Activated CD4-positive, alpha-beta memory T cell treated with anti-CD3 and anti-CD28 coated beads, Interleukin-2, amount 10 ng/mL, durations not matched to agents 7 days and 5 days (primary cell): ENCODE results near the gene LRRC15. TPM values are rescaled to one million over a fixed set of nuclear protein-coding genes. Genes with fewer than 3 reads are reported as not detected.

Experiments
- CTCF ChIA-PET: fragments of 350-600 bp; sonication (Branson Sonifier 250); formaldehyde crosslinking; loops from one replicate; lab custom pipeline; 2021; ENCODE audit warnings: antibody characterized with exemption, inconsistent platforms; lab: Charles Lee
- POLR2A ChIA-PET: fragments of 350-600 bp; sonication (Branson Sonifier 250); formaldehyde crosslinking; loops from one replicate; lab custom pipeline; 2021; ENCODE audit warnings: antibody characterized with exemption; lab: Charles Lee
- DNase-seq: peaks from one replicate; pipeline ENCODE4 v3.0.0-alpha.2; 2020
- H3K27ac Mint-ChIP-seq: one replicate; pipeline ENCODE4 v1.8.0; 2021; ENCODE audit warnings: mild to moderate bottlenecking, mixed read lengths
- H3K27me3 Mint-ChIP-seq: one replicate; pipeline ENCODE4 v1.8.0; 2021; ENCODE audit warnings: mixed read lengths
- H3K36me3 Mint-ChIP-seq: one replicate; pipeline ENCODE4 v1.8.0; 2021; ENCODE audit warnings: low read depth, mixed read lengths
- H3K4me1 Mint-ChIP-seq: one replicate; pipeline ENCODE4 v1.8.0; 2021; ENCODE audit warnings: mixed read lengths
- H3K4me3 Mint-ChIP-seq: one replicate; pipeline ENCODE4 v1.8.0; 2021; ENCODE audit warnings: mild to moderate bottlenecking, mixed read lengths
- H3K9me3 Mint-ChIP-seq: one replicate; pipeline ENCODE4 v1.8.0; 2021; ENCODE audit warnings: mixed read lengths
- total RNA-seq, 2 experiments: library from RNA; stranded (reverse); gene quantifications; one replicate each; pipeline ENCODE4 v1.2.3, GENCODE V29; 2021

LRRC15 gene
- total RNA-seq, 2 experiments from 2014 or later = not detected

DNA sequence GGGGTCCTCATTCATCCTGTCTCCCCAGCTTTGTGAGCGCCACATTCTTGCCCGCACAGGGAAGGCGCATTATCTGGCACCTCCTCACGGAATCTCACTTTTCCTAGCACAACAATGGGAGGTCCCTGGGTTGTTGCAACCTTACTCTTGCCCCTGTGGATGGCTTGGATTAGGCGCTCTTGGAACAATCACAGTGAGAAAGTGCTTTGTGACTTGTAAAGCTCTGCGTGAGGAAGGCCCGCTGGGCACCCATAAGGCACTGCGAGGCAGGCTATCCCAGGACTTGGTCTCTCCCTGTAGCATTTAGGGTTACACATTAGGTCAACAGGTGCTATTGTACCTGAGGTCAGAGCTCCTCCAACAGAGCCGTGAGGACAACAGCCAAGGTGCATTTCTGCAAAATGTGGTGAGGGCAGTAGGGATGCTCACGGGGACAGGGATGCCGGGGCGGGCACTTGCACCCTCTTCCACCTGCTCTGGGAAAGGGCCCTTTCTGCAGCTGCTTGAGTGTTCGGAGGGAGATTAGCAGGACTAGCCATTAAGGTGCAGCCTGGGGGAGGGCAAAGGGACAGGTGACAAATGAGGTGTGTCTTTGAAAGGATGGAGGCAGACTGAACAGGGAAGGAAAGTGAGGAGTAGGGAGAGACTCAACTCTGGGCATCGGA, 13.9 kb upstream of the LRRC15 start:
- CTCF ChIA-PET = no interaction called here
- Mint-ChIP-seq H3K27ac (no peak overlapping the region), H3K4me1 (no peaks in the 10 kb centered on the region), H3K4me3 (no peak overlapping the region), H3K27me3 (peaks cover 24% of the 10 kb centered on the region), H3K36me3 (no peaks in the 10 kb centered on the region), H3K9me3 (no peaks in the 10 kb centered on the region)
- POLR2A ChIA-PET = no interaction called here
- DNase-seq = no peak

DNA sequence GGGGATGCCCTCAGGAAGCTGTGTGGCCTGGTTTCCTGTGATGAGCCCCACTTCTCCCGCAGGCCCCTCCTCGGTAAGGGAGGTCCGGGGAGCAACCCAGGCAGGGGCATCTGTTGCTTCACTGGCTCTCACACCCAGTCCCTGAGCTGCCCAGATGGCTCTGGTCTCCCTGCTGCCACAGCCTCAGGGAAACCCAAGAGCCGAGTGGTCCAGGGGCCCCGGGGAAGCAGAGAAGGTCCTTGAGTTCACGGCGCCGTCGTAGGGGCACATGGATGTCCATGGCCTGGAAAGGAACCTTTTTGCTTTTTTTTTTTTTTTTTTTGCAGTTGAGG, 13.3 kb upstream of the LRRC15 start:
- Mint-ChIP-seq H3K36me3 (no peaks in the 10 kb centered on the region), H3K27ac (no peak overlapping the region), H3K4me1 (no peaks in the 10 kb centered on the region), H3K4me3 (no peak overlapping the region), H3K27me3 (peaks cover 25% of the 10 kb centered on the region), H3K9me3 (no peaks in the 10 kb centered on the region)
- no peak for DNase-seq
- ChIA-PET POLR2A (no interaction called here), CTCF (no interaction called here)

DNA sequence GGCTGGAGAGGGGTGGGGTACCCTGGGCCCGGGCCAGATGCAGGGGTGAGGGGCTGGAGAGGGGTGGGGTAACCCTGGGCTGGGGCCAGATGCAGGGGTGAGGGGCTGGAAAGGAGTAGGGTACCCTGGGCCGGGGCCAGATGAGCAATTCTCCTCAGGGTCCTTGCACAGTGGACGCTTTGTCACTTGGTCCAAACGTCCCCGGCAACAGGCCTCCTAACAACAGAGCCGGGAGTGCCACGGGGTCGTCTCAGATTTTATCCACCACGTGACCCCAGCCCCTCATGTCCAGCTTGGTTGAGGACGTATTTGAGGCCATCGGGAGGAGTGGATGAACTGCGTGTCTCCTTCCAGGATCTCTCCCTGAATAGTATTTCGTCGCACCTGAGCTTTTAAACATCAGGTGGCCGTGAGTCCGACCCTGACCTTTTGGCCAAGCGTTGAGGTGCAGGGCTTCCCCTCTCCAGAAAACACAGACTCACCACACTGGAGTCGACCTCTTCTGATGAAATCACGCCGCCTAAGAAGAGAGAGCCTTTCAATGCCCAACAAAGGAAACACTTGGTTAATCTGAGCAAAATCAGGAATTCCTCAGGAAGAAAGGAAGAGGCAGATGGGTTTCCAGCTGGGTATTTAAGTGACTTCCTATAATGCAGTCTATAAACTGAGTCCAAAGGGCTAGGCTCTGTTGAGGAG, 12.8 kb upstream of the LRRC15 start:
- H3K36me3 Mint-ChIP-seq = no peaks in the 10 kb centered on the region
- H3K27ac Mint-ChIP-seq = no peak overlapping the region
- H3K4me3 Mint-ChIP-seq = no peak overlapping the region
- H3K27me3 Mint-ChIP-seq = peaks cover 27% of the 10 kb centered on the region
- ChIA-PET CTCF (no interaction called here), POLR2A (no interaction called here)
- no peaks in the 10 kb centered on the region for H3K4me1 Mint-ChIP-seq
- DNase-seq = no peak
- H3K9me3 Mint-ChIP-seq = no peaks in the 10 kb centered on the region

DNA sequence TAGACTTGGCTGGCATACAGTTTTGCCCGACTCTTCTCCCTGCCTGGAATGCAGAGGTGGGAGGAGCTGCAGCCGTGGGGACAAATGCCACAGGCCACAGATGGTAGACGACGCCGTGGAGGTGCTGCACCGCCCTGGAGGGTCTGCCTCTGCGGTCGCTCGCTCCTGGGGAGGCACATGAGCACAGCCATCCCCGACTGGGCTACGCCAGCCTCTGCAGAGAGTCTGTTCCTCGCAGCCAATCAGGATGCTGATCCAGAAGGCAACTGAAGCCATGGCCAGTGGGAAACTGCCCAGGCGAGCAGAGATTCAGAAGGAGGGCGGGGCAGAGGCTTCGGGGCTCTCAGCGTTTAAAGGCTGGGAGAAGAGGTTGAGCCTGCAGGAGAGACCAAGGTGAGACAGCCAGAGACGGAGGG, 11.9 kb upstream of the LRRC15 start:
- H3K27me3 Mint-ChIP-seq = peaks cover 26% of the 10 kb centered on the region
- no peaks in the 10 kb centered on the region for H3K9me3 Mint-ChIP-seq
- no peak for DNase-seq
- CTCF ChIA-PET = no interaction called here
- POLR2A ChIA-PET = no interaction called here
- H3K36me3 Mint-ChIP-seq = no peaks in the 10 kb centered on the region
- H3K4me3 Mint-ChIP-seq = no peak overlapping the region
- no peaks in the 10 kb centered on the region for H3K4me1 Mint-ChIP-seq
- H3K27ac Mint-ChIP-seq = no peak overlapping the region

DNA sequence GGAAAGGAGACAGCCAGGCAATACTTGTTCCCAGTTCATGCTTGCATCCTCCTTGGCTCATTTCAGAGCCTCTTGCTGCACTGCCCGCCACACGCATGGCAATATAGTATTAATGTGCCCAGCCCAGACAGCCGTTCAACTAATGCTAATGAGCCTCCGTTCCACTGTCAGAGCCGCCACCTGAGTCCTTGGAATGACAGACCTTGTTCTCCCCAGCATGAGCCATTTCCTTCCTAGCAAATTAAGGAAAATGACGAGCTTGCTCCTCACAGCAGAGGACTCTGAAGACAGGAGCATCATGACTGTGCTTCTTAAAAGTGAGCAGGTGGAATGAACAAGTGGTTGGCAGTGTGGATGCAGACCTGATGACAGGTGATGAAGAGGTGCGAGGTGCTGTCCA, 10.8 kb upstream of the LRRC15 start:
- Mint-ChIP-seq H3K27me3 (peaks cover 35% of the 10 kb centered on the region), H3K27ac (no peak overlapping the region), H3K36me3 (no peaks in the 10 kb centered on the region), H3K4me1 (no peaks in the 10 kb centered on the region), H3K4me3 (no peak overlapping the region), H3K9me3 (no peaks in the 10 kb centered on the region)
- no peak for DNase-seq
- ChIA-PET POLR2A (no interaction called here), CTCF (no interaction called here)

DNA sequence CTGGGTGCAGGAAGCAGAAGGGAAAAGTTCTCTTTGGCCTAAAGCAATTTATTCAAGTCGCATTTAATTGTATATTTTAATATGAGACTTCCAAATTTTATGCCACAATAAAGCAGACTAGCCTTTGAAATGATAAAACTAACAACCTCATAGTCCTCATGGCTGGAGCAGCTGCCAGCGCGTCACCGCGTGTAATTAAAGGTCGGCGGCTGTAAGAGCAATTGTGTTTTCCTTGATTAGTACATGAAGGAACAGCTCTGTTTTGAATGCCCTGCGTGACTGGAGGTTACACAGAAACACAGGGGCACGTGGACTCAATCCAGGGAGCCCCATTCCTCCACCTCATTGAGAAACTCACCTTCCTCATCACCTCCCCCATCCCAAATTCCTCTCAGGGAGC, 10.1 kb upstream of the LRRC15 start:
- H3K36me3 Mint-ChIP-seq = no peaks in the 10 kb centered on the region
- no peak overlapping the region for H3K4me3 Mint-ChIP-seq
- H3K4me1 Mint-ChIP-seq = no peaks in the 10 kb centered on the region
- ChIA-PET CTCF (no interaction called here), POLR2A (no interaction called here)
- H3K9me3 Mint-ChIP-seq = no peaks in the 10 kb centered on the region
- H3K27me3 Mint-ChIP-seq = peaks cover 37% of the 10 kb centered on the region
- no peak overlapping the region for H3K27ac Mint-ChIP-seq
- no peak for DNase-seq

DNA sequence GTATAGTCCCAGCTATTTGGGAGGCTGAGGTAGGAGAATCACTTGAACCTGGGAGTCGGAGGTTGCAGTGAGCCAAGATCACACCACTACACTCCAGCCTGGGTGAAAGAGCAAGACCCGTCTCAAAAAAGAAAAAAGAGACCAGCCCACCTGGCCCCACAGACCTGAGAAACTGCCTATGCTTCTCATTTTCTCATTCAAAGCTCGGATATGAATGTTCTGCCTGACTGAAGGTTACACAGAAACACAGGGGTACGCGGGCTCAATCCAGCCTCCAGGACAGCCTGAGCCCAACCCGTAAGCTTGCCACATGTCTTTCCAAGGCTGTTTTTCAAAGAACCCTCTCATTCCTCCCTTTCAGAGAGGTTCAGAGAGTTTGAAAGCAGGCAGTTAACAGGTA, 9.7 kb upstream of the LRRC15 start:
- Mint-ChIP-seq H3K4me3 (no peak overlapping the region), H3K27ac (no peak overlapping the region), H3K4me1 (no peaks in the 10 kb centered on the region), H3K9me3 (no peaks in the 10 kb centered on the region), H3K36me3 (no peaks in the 10 kb centered on the region), H3K27me3 (peaks cover 37% of the 10 kb centered on the region)
- no peak for DNase-seq
- POLR2A ChIA-PET = no interaction called here
- CTCF ChIA-PET = no interaction called here

DNA sequence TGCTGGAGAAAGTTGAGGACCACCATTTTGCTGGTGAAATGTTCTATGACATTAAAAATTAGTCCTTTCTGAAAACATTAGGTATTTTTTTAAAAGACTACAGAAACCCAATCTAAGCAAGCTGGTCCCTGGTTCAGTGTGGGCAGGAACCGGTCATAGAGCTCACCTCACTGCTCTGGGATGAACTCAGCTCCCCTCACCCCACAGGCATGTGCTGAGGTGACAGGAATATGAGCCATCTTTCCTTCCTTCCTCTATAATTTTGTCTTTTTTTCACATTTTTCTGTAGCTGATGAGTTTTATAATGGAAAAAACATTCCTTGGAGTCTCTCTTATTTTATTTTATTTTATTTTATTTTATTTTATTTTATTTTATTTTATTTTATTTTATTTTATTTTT, 8.2 kb upstream of the LRRC15 start:
- Mint-ChIP-seq H3K9me3 (no peaks in the 10 kb centered on the region), H3K4me3 (no peak overlapping the region), H3K27me3 (peaks cover 32% of the 10 kb centered on the region), H3K27ac (no peak overlapping the region), H3K36me3 (no peaks in the 10 kb centered on the region), H3K4me1 (no peaks in the 10 kb centered on the region)
- ChIA-PET CTCF (interaction anchor here (1.1 kb wide), 1 partner anchor 34 kb away, joined by 4 read pairs; no protein-coding TSS in a partner anchor), POLR2A (interaction anchor here (1.0 kb wide), 1 partner anchor 33 kb away, joined by 3 read pairs; no protein-coding TSS in a partner anchor)
- DNase-seq = no peak

DNA sequence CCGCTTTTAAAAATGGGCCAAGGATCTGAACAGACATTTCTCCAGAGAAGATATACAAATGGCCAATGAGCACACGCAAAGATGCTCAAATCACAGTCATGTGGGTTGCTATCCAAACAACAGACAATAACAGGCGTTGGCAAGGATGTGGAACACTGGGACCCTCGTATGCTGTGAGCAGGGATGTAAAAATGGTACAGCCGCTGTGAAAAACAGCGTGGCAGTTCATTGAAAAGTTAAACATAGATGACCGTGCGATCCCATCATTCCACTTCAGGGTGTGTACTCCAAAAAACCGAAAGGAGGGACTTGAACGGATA, 6.7 kb upstream of the LRRC15 start:
- Mint-ChIP-seq H3K4me3 (no peak overlapping the region), H3K9me3 (no peaks in the 10 kb centered on the region), H3K4me1 (no peaks in the 10 kb centered on the region), H3K36me3 (no peaks in the 10 kb centered on the region), H3K27me3 (peaks cover 34% of the 10 kb centered on the region), H3K27ac (no peak overlapping the region)
- POLR2A ChIA-PET = no interaction called here
- DNase-seq = no peak
- CTCF ChIA-PET = no interaction called here

DNA sequence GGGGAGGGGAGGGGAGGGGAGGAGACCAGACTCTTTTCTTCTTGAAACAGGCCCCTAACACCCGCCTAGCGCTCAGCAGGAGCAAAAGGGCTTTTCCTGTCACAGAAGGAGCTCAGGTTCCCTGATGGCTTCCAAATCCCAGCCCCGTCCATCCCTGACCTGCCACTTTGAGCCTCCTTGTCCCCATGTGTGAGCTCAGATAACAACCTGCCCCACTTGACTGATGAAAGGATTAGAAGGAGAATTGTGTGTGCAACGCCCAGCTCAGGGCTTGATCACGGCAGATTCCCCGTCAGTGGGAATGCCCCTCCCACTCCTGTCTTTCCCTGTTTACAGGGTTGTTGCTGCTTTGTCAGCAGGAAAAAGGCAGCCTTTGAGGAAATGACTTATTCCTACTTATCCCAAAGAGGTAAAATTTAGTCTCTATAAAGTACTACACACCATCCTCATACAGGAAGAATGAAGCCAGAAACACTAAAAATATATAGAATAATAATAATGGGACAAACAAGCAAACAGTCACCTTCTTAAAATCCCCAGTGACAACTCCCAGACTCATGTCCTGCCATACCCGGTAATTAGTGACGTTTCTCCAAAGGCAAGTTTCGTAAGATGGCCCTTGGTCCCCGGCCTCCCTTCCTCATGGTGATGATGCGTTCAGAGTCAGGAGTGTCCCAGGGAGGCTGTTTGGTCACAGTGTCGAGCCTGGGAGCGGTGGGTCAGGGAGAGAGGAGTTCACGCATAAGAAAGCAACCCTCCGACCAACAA, 6.1 kb upstream of the LRRC15 start:
- no peak for DNase-seq
- Mint-ChIP-seq H3K27me3 (peaks cover 35% of the 10 kb centered on the region), H3K27ac (no peak overlapping the region), H3K4me1 (no peaks in the 10 kb centered on the region), H3K9me3 (no peaks in the 10 kb centered on the region), H3K4me3 (no peak overlapping the region), H3K36me3 (no peaks in the 10 kb centered on the region)
- ChIA-PET POLR2A (no interaction called here), CTCF (no interaction called here)

DNA sequence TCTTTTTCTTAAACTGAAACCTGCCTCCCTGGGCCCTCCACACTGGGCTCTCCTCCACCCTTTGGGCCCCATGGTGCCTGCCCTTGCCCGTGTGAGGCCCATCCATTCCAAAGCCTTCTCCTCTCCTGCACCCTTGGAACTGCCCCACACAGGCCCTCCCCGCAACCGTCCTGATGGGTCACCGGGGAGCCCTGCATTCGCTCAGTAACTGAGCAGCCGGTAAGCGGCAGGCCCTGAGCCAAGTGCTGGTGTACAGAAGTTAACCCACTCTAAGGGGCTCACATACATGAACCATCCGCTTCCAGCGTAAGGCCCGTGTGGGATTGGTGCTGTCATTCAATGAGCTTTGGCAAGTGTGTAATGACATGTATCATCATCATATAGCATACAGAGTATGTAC, 5.4 kb upstream of the LRRC15 start:
- H3K9me3 Mint-ChIP-seq = no peaks in the 10 kb centered on the region
- no peaks in the 10 kb centered on the region for H3K4me1 Mint-ChIP-seq
- no peak overlapping the region for H3K4me3 Mint-ChIP-seq
- H3K36me3 Mint-ChIP-seq = no peaks in the 10 kb centered on the region
- POLR2A ChIA-PET = no interaction called here
- no peak overlapping the region for H3K27ac Mint-ChIP-seq
- no peak for DNase-seq
- H3K27me3 Mint-ChIP-seq = peaks cover 35% of the 10 kb centered on the region
- CTCF ChIA-PET = no interaction called here

DNA sequence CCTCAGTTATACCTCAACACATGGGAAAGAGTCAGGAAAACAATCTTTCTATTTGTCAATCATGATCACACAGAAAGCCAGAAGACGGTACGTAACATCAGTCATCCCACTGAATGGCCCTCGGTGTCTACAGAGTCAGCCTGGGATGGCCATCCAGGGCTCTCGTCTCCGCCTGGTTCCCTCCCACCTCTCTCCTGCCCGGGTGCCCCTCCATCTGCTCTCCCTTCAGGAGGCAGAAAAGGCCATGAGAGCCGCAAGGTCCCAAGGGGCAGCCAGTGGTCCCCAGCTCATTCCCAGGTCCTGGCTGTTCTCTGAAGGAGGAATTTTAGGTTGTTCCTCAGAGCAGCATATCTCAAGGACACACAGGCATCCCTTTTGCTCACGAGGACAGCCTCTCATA, 4.4 kb upstream of the LRRC15 start:
- Mint-ChIP-seq H3K27me3 (peaks cover 43% of the 10 kb centered on the region), H3K4me1 (no peaks in the 10 kb centered on the region), H3K27ac (no peak overlapping the region), H3K4me3 (no peak overlapping the region), H3K9me3 (no peaks in the 10 kb centered on the region), H3K36me3 (no peaks in the 10 kb centered on the region)
- ChIA-PET CTCF (no interaction called here), POLR2A (interaction anchor here (0.5 kb wide), 1 partner anchor 1819 kb away, joined by 3 read pairs; no protein-coding TSS in a partner anchor)
- no peak for DNase-seq

DNA sequence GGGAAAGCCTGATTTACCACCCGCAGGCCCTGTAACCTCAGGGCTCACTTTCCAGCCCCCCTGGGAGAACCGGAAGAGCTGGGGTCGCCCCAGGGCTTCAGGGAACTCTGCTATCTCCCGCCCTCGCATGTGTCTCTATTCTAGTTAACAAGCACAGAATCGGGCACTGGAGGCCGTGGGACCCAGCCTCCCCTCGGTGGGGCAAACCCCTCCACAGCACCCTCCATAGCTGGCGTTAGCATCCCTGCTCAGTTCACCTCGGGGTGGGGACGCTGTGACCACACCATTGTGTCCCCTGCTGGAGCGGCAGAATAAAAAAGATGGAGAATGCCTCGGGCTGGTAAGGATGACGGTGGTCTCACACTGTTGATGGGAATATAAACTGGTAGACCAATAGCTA, 3.5 kb upstream of the LRRC15 start:
- H3K9me3 Mint-ChIP-seq = no peaks in the 10 kb centered on the region
- H3K27ac Mint-ChIP-seq = no peak overlapping the region
- peaks cover 44% of the 10 kb centered on the region for H3K27me3 Mint-ChIP-seq
- no peaks in the 10 kb centered on the region for H3K4me1 Mint-ChIP-seq
- no peak for DNase-seq
- H3K36me3 Mint-ChIP-seq = no peaks in the 10 kb centered on the region
- no peak overlapping the region for H3K4me3 Mint-ChIP-seq
- ChIA-PET CTCF (no interaction called here), POLR2A (interaction anchor here (0.5 kb wide), 1 partner anchor 1818 kb away, joined by 3 read pairs; no protein-coding TSS in a partner anchor)
